K562 treated with DMSO at 1 percent for 48 hours (cell line): ENCODE data around the gene SEZ6. TPM values are rescaled to one million over a fixed set of nuclear protein-coding genes. Genes with fewer than 3 reads are reported as not detected.

Experiments
- total RNA-seq: library from RNA; unstranded; fragments of 300-600 nt; gene quantifications from 2 replicates; pipeline ENCODE4 v1.2.3, GENCODE V29; 2022; ENCODE audit warnings: low replicate concordance; ENCODE audit errors: extremely low read depth

SEZ6 gene, protein sequence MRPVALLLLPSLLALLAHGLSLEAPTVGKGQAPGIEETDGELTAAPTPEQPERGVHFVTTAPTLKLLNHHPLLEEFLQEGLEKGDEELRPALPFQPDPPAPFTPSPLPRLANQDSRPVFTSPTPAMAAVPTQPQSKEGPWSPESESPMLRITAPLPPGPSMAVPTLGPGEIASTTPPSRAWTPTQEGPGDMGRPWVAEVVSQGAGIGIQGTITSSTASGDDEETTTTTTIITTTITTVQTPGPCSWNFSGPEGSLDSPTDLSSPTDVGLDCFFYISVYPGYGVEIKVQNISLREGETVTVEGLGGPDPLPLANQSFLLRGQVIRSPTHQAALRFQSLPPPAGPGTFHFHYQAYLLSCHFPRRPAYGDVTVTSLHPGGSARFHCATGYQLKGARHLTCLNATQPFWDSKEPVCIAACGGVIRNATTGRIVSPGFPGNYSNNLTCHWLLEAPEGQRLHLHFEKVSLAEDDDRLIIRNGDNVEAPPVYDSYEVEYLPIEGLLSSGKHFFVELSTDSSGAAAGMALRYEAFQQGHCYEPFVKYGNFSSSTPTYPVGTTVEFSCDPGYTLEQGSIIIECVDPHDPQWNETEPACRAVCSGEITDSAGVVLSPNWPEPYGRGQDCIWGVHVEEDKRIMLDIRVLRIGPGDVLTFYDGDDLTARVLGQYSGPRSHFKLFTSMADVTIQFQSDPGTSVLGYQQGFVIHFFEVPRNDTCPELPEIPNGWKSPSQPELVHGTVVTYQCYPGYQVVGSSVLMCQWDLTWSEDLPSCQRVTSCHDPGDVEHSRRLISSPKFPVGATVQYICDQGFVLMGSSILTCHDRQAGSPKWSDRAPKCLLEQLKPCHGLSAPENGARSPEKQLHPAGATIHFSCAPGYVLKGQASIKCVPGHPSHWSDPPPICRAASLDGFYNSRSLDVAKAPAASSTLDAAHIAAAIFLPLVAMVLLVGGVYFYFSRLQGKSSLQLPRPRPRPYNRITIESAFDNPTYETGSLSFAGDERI
- total RNA-seq, result not detected in 2 replicates

DNA sequence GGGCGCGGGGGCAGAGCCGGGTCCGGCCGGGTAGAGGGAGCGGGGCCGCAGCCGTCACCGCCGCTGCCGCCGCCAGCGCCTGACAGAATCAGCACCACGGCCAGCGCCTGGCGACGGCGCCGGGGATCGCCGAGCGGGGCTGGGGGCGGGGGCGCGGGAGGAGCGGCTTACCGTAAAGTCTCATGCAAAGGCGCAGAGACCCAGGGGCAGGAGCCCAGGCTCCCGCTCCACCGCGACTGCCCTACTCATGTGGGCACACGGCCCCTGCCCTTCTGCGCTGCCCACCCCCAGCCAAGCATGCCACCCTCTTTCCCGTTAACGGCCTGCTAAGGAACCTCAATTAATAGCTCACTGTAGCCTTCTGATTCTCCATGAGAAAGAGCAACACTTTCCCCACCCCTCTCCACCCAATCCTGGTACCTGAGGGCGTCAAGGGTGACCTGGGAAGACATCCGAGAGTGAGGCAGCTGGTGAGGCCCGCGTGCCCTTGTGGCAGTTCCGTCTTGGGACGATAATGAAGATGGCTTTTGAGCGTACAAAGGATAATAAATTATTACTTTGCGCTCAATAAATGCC, at the start of gene SEZ6:
SEZ6 (minus strand) TSS at position 98 of the 576 bp plus-strand sequence. CDS start 164 bp downstream, outside the sequence.

DNA sequence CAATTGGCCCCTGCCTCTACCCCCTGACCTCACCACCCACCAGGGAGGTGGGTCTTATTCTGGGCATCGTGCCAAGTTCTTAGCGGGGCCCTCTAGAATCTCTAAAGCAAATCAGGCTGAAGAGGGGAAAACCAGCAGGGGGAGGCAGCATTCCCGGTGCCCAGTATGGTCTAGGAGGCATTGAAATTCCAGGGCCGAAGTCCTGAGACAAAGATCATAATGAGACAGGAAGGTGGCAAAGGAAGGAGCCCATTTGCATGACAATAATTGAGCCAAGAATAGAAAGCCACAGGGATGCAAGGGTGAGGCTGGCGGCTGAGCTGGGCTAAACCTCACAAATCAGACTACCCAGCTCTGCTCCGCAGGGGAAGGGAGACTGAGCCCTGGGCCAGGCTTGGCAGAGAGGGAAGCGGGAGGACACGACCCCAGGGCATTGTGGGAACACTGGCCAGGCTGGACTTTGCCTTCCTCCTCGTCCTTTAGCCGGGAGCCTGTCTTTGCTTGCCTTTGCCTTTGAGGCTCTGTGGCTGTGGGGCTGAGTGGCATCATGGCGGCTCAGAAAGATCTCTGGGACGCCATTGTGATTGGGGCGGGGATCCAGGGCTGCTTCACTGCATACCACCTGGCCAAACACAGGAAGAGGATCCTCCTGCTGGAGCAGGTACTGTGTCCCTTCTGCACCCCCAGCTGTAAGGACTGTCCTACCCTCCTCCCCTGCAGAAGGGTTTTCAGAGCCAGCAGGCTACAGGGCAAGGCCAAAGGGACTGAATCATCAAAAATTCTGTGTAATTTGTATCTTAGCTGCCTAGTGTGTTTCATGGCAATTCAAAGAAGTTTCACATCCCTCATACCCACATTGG, 37.1 kb upstream of the SEZ6 start, which contains the start of gene PIPOX:
PIPOX (plus strand) TSS at position 463 of the 860 bp plus-strand sequence; CDS start at position 548, 85 bp downstream.

DNA sequence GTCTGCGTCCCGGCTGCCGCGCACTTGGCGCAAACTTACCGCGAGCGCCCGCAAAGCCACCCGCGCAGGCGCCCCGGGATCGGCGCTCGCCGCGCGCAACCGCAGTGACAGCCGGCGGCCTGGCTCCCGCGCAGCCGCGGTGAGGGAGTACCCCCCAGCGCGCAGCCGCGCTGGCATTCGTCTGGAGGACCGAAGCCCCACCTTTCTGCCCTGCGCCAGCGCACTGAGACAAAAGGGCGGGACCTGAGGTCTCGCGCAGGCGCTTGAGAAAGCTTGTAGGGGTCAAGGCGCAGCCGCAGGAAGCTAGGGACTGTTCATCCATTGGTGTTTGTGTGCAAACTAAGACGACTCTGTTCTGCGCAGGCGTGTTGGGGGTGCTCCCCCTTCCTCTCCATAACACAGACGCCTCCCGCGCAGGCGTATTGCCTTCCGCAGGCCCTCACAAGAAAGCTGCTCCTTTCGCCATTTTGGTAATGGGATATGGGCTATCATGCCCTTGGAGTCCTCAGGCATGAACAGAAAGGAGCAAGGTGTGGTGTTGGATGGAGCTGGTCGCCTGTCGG, 54.3 kb downstream of the SEZ6 start, which contains the start of gene PHF12:
PHF12 (minus strand) TSS at position 91 of the 563 bp plus-strand sequence. CDS start 558 bp downstream, outside the sequence.

Other genes starting within 250 kb of the SEZ6 start
- not detected in 2 replicates for gene FAM222B, start 163.2 kb downstream of the SEZ6 start, total RNA-seq
- not detected in 2 replicates for gene ERAL1, start 151.0 kb downstream of the SEZ6 start, total RNA-seq
- gene FLOT2, start 108.3 kb downstream of the SEZ6 start, total RNA-seq, result not detected in 2 replicates
- gene DHRS13, start 103.0 kb downstream of the SEZ6 start, total RNA-seq, result not detected in 2 replicates
- gene PHF12, start 54.5 kb downstream of the SEZ6 start, total RNA-seq, result not detected in 2 replicates
- not detected in 2 replicates for gene PIPOX, start 37.1 kb upstream of the SEZ6 start, total RNA-seq
- gene MYO18A, start 174.4 kb upstream of the SEZ6 start, total RNA-seq, result not detected in 2 replicates
- not detected in 2 replicates for gene CRYBA1, start 240.8 kb upstream of the SEZ6 start, total RNA-seq